Measurements from ENCODE around the gene RPGRIP1.

DNA sequence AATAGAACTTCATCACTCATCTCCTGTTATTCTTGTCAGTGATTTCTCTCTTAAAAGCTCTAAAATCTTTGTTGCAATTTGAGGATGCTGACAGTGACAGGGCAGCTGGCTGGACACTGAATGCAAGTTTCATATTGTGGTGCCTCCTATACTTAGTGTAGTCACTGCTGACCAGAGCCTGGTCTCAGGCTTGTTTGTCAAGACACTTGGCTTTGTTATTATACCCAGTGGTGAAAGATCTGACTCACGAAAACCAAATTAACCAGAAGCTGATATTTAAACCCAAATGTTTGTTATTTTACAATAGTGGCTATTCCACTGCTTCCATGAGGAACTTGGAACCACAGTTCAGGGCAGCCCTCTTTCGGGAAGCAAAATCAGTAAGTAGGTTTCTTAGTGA, 42.8 kb downstream of the RPGRIP1 start:
- TF ChIP-seq POLR2AphosphoS5 (IDR thresholded peaks at IDR 0.05), result no peak
- TF ChIP-seq, protein P1, sequence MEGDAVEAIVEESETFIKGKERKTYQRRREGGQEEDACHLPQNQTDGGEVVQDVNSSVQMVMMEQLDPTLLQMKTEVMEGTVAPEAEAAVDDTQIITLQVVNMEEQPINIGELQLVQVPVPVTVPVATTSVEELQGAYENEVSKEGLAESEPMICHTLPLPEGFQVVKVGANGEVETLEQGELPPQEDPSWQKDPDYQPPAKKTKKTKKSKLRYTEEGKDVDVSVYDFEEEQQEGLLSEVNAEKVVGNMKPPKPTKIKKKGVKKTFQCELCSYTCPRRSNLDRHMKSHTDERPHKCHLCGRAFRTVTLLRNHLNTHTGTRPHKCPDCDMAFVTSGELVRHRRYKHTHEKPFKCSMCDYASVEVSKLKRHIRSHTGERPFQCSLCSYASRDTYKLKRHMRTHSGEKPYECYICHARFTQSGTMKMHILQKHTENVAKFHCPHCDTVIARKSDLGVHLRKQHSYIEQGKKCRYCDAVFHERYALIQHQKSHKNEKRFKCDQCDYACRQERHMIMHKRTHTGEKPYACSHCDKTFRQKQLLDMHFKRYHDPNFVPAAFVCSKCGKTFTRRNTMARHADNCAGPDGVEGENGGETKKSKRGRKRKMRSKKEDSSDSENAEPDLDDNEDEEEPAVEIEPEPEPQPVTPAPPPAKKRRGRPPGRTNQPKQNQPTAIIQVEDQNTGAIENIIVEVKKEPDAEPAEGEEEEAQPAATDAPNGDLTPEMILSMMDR (IDR thresholded peaks at IDR 0.05), result no peak

Measured in breast epithelium (tissue), 3 donors.